HepG2 (cell line): ENCODE measurements around the gene HLA-DOA. TPM values are rescaled to one million over a fixed set of nuclear protein-coding genes. Genes with fewer than 3 reads are reported as not detected.

ENCODE experiments used
- NCOA2 ChIP-seq: sonication (generic); formaldehyde crosslinking; IDR thresholded peaks from 2 replicates; pipeline ENCODE4 v1.8.0; 2022; ENCODE audit warnings: inconsistent platforms
- RERE ChIP-seq: IDR thresholded peaks from 2 replicates; pipeline ENCODE4 v1.6.1; 2016; ENCODE audit warnings: low read depth, missing genetic modification reagents, missing compliant biosample characterization
- ZNF224 ChIP-seq: sonication (generic); formaldehyde crosslinking; IDR thresholded peaks from 2 replicates; pipeline ENCODE4 v1.5.0; 2020; ENCODE audit warnings: mild to moderate bottlenecking, missing genetic modification reagents
- ZNF503 ChIP-seq: sonication (generic); formaldehyde crosslinking; IDR thresholded peaks from 2 replicates; pipeline ENCODE4 v1.4.0; 2020; ENCODE audit warnings: missing genetic modification reagents
- polyA plus RNA-seq, 8 experiments: library from polyadenylated mRNA; depleted of rRNA in 3 of 8; stranded (reverse) in 7 of 8; unstranded in 1 of 8; fragments of >200 nt; fragmentation: Illumina TruSeq in 4 of 8; extraction: Trizol in 4 of 8; gene quantifications; 2 replicates each; pipeline versions ENCODE4 v1.2.1 to v1.2.3, GENCODE V29; 2011 to 2016; ENCODE audit warnings: low read depth in 4 of 8, missing spikeins in 1 of 8, mixed read lengths in 1 of 8; ENCODE audit not compliant: insufficient read depth in 1 of 8
- total RNA-seq, 5 experiments: library from RNA; depleted of rRNA; stranded (reverse); fragments of >200 nt; fragmentation: Illumina TruSeq; extraction: Trizol; gene quantifications; 2 replicates each; pipeline ENCODE4 v1.2.3, GENCODE V29; 2016; ENCODE audit warnings: low read depth in 1 of 5
- TF ChIP-seq, protein P1 (sequence below): sonication (generic); formaldehyde crosslinking; IDR thresholded peaks from 2 replicates; pipeline ENCODE4 v1.8.1; 2023; ENCODE audit warnings: mild to moderate bottlenecking, missing genetic modification reagents

Gene HLA-DOA
- total and polyA plus RNA-seq, 2 of the 13 experiments (the other 11 are each of a cell fraction or from before 2014, with no cell fraction given): 0.03 to 0.09 TPM

- TF ChIP-seq RERE (CRISPR knock-in tag) (no peak), NCOA2 (CRISPR knock-in tag) (no peak), ZNF224 (no peak), ZNF503 (CRISPR knock-in tag) (no peak)
- TF ChIP-seq, protein P1, sequence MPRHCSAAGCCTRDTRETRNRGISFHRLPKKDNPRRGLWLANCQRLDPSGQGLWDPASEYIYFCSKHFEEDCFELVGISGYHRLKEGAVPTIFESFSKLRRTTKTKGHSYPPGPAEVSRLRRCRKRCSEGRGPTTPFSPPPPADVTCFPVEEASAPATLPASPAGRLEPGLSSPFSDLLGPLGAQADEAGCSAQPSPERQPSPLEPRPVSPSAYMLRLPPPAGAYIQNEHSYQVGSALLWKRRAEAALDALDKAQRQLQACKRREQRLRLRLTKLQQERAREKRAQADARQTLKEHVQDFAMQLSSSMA (CRISPR knock-in tag): no peak
Observed at GRCh38 chr6:32954267-32954666, 55.1 kb downstream of the HLA-DOA start (continued).

Other genes starting within 250 kb of the HLA-DOA start
- gene HLA-DQB2, start 246.1 kb downstream of the HLA-DOA start, total RNA-seq (2016; rRNA removed; fragmentation: Illumina TruSeq; extraction: Trizol): not detected in 2 replicates
- gene HLA-DQB2, start 246.1 kb downstream of the HLA-DOA start, polyA plus RNA-seq (2011; rRNA removed): not detected in 2 replicates
- gene HLA-DOB, start 192.6 kb downstream of the HLA-DOA start, total RNA-seq (2016; rRNA removed; fragmentation: Illumina TruSeq; extraction: Trizol): not detected in 2 replicates
- 0.09 TPM in 1 of 2 replicates, not detected in the other for gene HLA-DOB, start 192.6 kb downstream of the HLA-DOA start, polyA plus RNA-seq (2011; rRNA removed)
- 9.8 and 17.6 TPM in 2 replicates for gene TAP2, start 170.9 kb downstream of the HLA-DOA start, total RNA-seq (2016; rRNA removed; fragmentation: Illumina TruSeq; extraction: Trizol)
- gene TAP2, start 170.9 kb downstream of the HLA-DOA start, polyA plus RNA-seq (2011; rRNA removed): 10.3 and 16.2 TPM in 2 replicates
- gene PSMB8, start 165.5 kb downstream of the HLA-DOA start, total RNA-seq (2016; rRNA removed; fragmentation: Illumina TruSeq; extraction: Trizol): 64.7 and 74.9 TPM in 2 replicates
- gene PSMB8, start 165.5 kb downstream of the HLA-DOA start, polyA plus RNA-seq (2011; rRNA removed): 30.7 and 41.2 TPM in 2 replicates
- 23.0 and 52.2 TPM in 2 replicates for gene TAP1, start 155.9 kb downstream of the HLA-DOA start, total RNA-seq (2016; rRNA removed; fragmentation: Illumina TruSeq; extraction: Trizol)
- gene TAP1, start 155.9 kb downstream of the HLA-DOA start, polyA plus RNA-seq (2011; rRNA removed): 31.2 and 34.5 TPM in 2 replicates
- 16.0 and 21.4 TPM in 2 replicates for gene PSMB9, start 155.4 kb downstream of the HLA-DOA start, total RNA-seq (2016; rRNA removed; fragmentation: Illumina TruSeq; extraction: Trizol)
- 15.6 and 17.3 TPM in 2 replicates for gene PSMB9, start 155.4 kb downstream of the HLA-DOA start, polyA plus RNA-seq (2011; rRNA removed)
- not detected in 2 replicates for gene HLA-DMB, start 68.6 kb downstream of the HLA-DOA start, total RNA-seq (2016; rRNA removed; fragmentation: Illumina TruSeq; extraction: Trizol)
- not detected in 2 replicates for gene HLA-DMB, start 68.6 kb downstream of the HLA-DOA start, polyA plus RNA-seq (2011; rRNA removed)
- gene HLA-DMA, start 56.5 kb downstream of the HLA-DOA start, total RNA-seq (2016; rRNA removed; fragmentation: Illumina TruSeq; extraction: Trizol): 0.71 and 1.3 TPM in 2 replicates
- 0.70 and 1.7 TPM in 2 replicates for gene HLA-DMA, start 56.5 kb downstream of the HLA-DOA start, polyA plus RNA-seq (2011; rRNA removed)
- gene BRD2, start 41.0 kb downstream of the HLA-DOA start, total RNA-seq (2016; rRNA removed; fragmentation: Illumina TruSeq; extraction: Trizol): 71.5 and 143 TPM in 2 replicates
- gene BRD2, start 41.0 kb downstream of the HLA-DOA start, polyA plus RNA-seq (2011; rRNA removed): 194 and 202 TPM in 2 replicates
- gene HLA-DPA1, start 64.1 kb upstream of the HLA-DOA start, total RNA-seq (2016; rRNA removed; fragmentation: Illumina TruSeq; extraction: Trizol): not detected in 2 replicates
- gene HLA-DPA1, start 64.1 kb upstream of the HLA-DOA start, polyA plus RNA-seq (2011; rRNA removed): not detected in 2 replicates
- gene HLA-DPB1, start 66.4 kb upstream of the HLA-DOA start, total RNA-seq (2016; rRNA removed; fragmentation: Illumina TruSeq; extraction: Trizol): not detected in 2 replicates
- not detected in 2 replicates for gene HLA-DPB1, start 66.4 kb upstream of the HLA-DOA start, polyA plus RNA-seq (2011; rRNA removed)
- 0.29 and 0.55 TPM in 2 replicates for gene COL11A2, start 182.9 kb upstream of the HLA-DOA start, total RNA-seq (2016; rRNA removed; fragmentation: Illumina TruSeq; extraction: Trizol)
- gene COL11A2, start 182.9 kb upstream of the HLA-DOA start, polyA plus RNA-seq (2011; rRNA removed): 0.55 and 0.73 TPM in 2 replicates
- gene RXRB, start 191.1 kb upstream of the HLA-DOA start, total RNA-seq (2016; rRNA removed; fragmentation: Illumina TruSeq; extraction: Trizol): 21.2 and 26.7 TPM in 2 replicates
- gene RXRB, start 191.1 kb upstream of the HLA-DOA start, polyA plus RNA-seq (2011; rRNA removed): 55.7 and 62.8 TPM in 2 replicates
- 127 and 229 TPM in 2 replicates for gene SLC39A7, start 191.3 kb upstream of the HLA-DOA start, total RNA-seq (2016; rRNA removed; fragmentation: Illumina TruSeq; extraction: Trizol)
- 142 and 181 TPM in 2 replicates for gene SLC39A7, start 191.3 kb upstream of the HLA-DOA start, polyA plus RNA-seq (2011; rRNA removed)
- gene HSD17B8, start 195.1 kb upstream of the HLA-DOA start, total RNA-seq (2016; rRNA removed; fragmentation: Illumina TruSeq; extraction: Trizol): 12.6 and 13.5 TPM in 2 replicates
- 20.1 and 21.6 TPM in 2 replicates for gene HSD17B8, start 195.1 kb upstream of the HLA-DOA start, polyA plus RNA-seq (2011; rRNA removed)
- 19.8 and 23.9 TPM in 2 replicates for gene RING1, start 198.9 kb upstream of the HLA-DOA start, total RNA-seq (2016; rRNA removed; fragmentation: Illumina TruSeq; extraction: Trizol)
- 33.6 and 42.9 TPM in 2 replicates for gene RING1, start 198.9 kb upstream of the HLA-DOA start, polyA plus RNA-seq (2011; rRNA removed)